Right cardiac atrium (tissue), 5 donors: Measurements from ENCODE around the gene MAK. TPM values are rescaled to one million over a fixed set of nuclear protein-coding genes. Genes with fewer than 3 reads are reported as not detected.

Experiments used
- ATAC-seq, 2 donors: fragments of 200-7000 bp; cut with Tn5 transposase; one replicate each; pipeline versions ENCODE4 v1.8.0 to v1.9.1; 2020; ENCODE audit warnings: moderate library complexity in 2 of 2, mild to moderate bottlenecking in 1 of 2
- DNase-seq, 3 donors: peaks; one replicate each; pipeline ENCODE4 v3.0.0-alpha.2; 2020
- H3K27ac ChIP-seq: one replicate; pipeline ENCODE4 v1.5.1; 2013; ENCODE audit warnings: mild to moderate bottlenecking, low read length, control low read depth, moderate library complexity
- H3K27me3 ChIP-seq: one replicate; pipeline ENCODE4 v1.6.1; 2013; ENCODE audit not compliant: control insufficient read depth, insufficient read depth
- H3K4me1 ChIP-seq: one replicate; pipeline ENCODE4 v1.6.1; 2013; ENCODE audit warnings: low read length; ENCODE audit not compliant: control insufficient read depth, insufficient read depth
- H3K4me3 ChIP-seq: one replicate; pipeline ENCODE4 v1.5.1; 2013; ENCODE audit warnings: low read length, control low read depth
- H3K9me3 ChIP-seq: one replicate; pipeline ENCODE4 v1.6.1; 2013; ENCODE audit warnings: low read length; ENCODE audit not compliant: control insufficient read depth
- WGBS: extraction: QIAGEN DNeasy Blood & Tissue Kit; methylation state at CpG from one replicate; pipeline ENCODE4 v1.1.7; 2013; 5-methylcytosine and 5-hydroxymethylcytosine counted together
- intact Hi-C, 4 donors: fragments of 100-400 bp; cut with DNase I; formaldehyde crosslinking; loops; one replicate each; pipeline versions ENCODE4 v1.11.0 to v1.14.0; 2022 to 2023
- polyA plus RNA-seq: library from polyadenylated mRNA; stranded (reverse); fragments of 200-250 nt; gene quantifications from one replicate; pipeline ENCODE4 v1.2.3, GENCODE V29; 2013
- total RNA-seq, 4 donors: library from RNA; stranded (reverse); fragmentation: NEBNext Ultra II Directional; extraction: Animal tissue kit (Norgen Biotek cat#: 25700); gene quantifications; one replicate each; pipeline ENCODE4 v1.2.1, GENCODE V29; 2021
- donor health status: healthy with polysubstance abuse.
- donor health status: DM: no; HTN: yes; CAD: no.
- donor health status: DM: no; HTN: no; CAD: no.
- donor health status: DM: no; HTN: yes; CAD: no; lungs with severe emphysema.
- donor health status: DM: yes; HTN: yes; CAD: no.

MAK gene
- total and polyA plus RNA-seq, 5 donors = 0.11 to 0.29 (median 0.19) TPM; not detected in 1

GRCh38 chr6:10852361-10852960, 14.1 kb upstream of the MAK start:
- 62% methylated on average over 11 of the region's 11 CpGs for WGBS
- Histone ChIP-seq H3K27me3 (no peaks in the 10 kb centered on the region), H3K27ac (no peak overlapping the region), H3K4me1 (no peaks in the 10 kb centered on the region), H3K4me3 (no peak overlapping the region), H3K9me3 (no peaks in the 10 kb centered on the region)
- ATAC-seq (no peak), DNase-seq (no peak)
- intact Hi-C loops = no loop called here

- WGBS = 72% methylated on average over 7 of the region's 7 CpGs
- Histone ChIP-seq H3K4me1 (no peaks in the 10 kb centered on the region), H3K27me3 (no peaks in the 10 kb centered on the region), H3K9me3 (no peaks in the 10 kb centered on the region), H3K4me3 (no peak overlapping the region), H3K27ac (no peak overlapping the region)
- DNase-seq = no peak
- intact Hi-C loops = no loop called here
- no peak for ATAC-seq
These were observed 12.4 kb upstream of the MAK start for GRCh38 chr6:10850728-10851127.

DNA sequence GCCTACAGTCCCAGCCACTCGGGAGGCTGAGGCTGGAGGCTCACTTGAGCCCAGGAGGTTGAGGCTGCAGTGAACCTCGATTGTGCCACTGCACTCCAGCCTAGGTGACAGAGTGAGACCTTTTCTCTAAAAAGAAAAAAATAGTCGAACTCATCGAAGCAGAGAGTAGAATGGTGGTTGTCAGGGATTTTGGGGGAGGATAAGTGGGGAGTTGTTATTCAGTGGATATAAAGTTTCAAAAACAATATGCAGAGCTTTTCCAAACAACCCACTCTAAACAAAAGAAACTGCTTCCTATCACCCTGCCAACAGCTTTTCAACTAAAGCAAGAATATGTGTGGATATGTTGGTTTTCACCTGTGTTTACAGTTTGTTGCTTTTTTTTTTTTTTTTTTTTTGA, 11.6 kb upstream of the MAK start:
- intact Hi-C loops = no loop called here
- Histone ChIP-seq H3K27me3 (no peaks in the 10 kb centered on the region), H3K27ac (no peak overlapping the region), H3K4me1 (no peaks in the 10 kb centered on the region), H3K4me3 (no peak overlapping the region), H3K9me3 (no peaks in the 10 kb centered on the region)
- ATAC-seq (no peak), DNase-seq (no peak)
- WGBS = 87% methylated on average over 4 of the region's 4 CpGs

GRCh38 chr6:10847684-10848083, 9.3 kb upstream of the MAK start:
- no peak for ATAC-seq
- intact Hi-C loops = no loop called here

DNA sequence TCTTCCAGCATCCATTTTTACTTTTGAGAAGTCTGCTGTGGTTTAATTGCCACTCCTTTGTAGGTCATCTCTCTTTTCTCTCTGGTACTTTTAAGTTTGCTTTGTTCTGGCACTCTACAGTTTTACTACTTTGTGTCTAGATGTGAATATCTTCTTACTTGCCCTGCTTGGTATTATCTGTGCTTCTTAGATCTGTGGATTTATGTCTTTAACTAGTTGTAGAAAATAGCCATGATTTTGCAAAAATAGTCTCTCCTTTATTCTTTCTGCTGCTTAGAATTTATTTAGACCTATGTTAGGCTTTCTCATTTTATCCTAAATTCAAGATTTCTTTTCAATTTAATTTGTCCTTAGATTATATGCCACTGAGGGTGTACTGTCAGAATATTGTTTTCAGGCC, 5.2 kb upstream of the MAK start:
- no peaks in the 10 kb centered on the region for H3K9me3 ChIP-seq
- no peaks in the 10 kb centered on the region for H3K27me3 ChIP-seq
- no peak overlapping the region for H3K4me3 ChIP-seq
- DNase-seq (no peak), ATAC-seq (no peak)
- H3K27ac ChIP-seq = no peak overlapping the region
- H3K4me1 ChIP-seq = no peaks in the 10 kb centered on the region
- intact Hi-C loops = no loop called here

More at GRCh38 chr6:10847684-10848083, 9.3 kb upstream of the MAK start:
- WGBS = 72% methylated on average over 3 of the region's 3 CpGs
- no peak for DNase-seq
- Histone ChIP-seq H3K4me3 (no peak overlapping the region), H3K27me3 (no peaks in the 10 kb centered on the region), H3K27ac (no peak overlapping the region), H3K9me3 (no peaks in the 10 kb centered on the region), H3K4me1 (no peaks in the 10 kb centered on the region)

- DNase-seq (no peak), ATAC-seq (peak; percentile 15 to 34)
- Histone ChIP-seq H3K27ac (no peak overlapping the region), H3K4me1 (no peaks in the 10 kb centered on the region), H3K27me3 (no peaks in the 10 kb centered on the region), H3K9me3 (no peaks in the 10 kb centered on the region), H3K4me3 (peak overlapping the region; percentile 50)
- WGBS = 59% methylated on average over 8 of the region's 8 CpGs
- intact Hi-C loops = no loop called here
These were observed 525 bp upstream of the MAK start for GRCh38 chr6:10838794-10839333.

DNA sequence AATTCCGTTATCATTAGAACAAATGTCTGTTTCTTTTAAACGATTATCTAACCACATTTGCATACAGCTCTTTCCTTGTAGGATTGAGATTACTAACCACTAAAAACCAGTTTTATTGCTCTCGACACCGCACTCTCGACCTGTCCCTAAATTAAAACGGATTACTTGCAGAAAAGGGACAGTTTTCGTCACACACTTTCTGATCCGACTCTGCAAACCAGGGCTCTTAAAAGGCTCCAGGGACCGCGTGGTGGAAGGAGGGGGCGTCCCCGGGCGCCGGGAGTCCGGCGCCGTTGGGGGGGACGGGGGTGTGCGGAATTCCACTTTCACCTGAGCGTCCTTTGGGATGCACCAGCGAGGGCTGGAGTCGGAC, 731 bp downstream of the MAK start:
- peak in 1 of 2 donors; percentile 29 for ATAC-seq
- Histone ChIP-seq H3K4me1 (no peaks in the 10 kb centered on the region), H3K9me3 (no peaks in the 10 kb centered on the region), H3K27me3 (no peaks in the 10 kb centered on the region), H3K4me3 (peak overlapping the region; percentile 50), H3K27ac (no peak overlapping the region)
- WGBS = under 1% methylated on average over 22 of the region's 22 CpGs
- peak in 1 of 3 donors; percentile 49 for DNase-seq
- intact Hi-C loops = no loop called here

- DNase-seq (peak; percentile 50 to 75 (median 64)), ATAC-seq (peak; percentile 38 to 44)
- Histone ChIP-seq H3K27ac (no peak overlapping the region), H3K4me1 (no peaks in the 10 kb centered on the region), H3K9me3 (no peaks in the 10 kb centered on the region), H3K4me3 (peak overlapping the region; percentile 50), H3K27me3 (no peaks in the 10 kb centered on the region)
- intact Hi-C loops = no loop called here
- under 1% methylated on average over 20 of the region's 20 CpGs for WGBS
These were observed 1.2 kb downstream of the MAK start for GRCh38 chr6:10837009-10837621.

DNA sequence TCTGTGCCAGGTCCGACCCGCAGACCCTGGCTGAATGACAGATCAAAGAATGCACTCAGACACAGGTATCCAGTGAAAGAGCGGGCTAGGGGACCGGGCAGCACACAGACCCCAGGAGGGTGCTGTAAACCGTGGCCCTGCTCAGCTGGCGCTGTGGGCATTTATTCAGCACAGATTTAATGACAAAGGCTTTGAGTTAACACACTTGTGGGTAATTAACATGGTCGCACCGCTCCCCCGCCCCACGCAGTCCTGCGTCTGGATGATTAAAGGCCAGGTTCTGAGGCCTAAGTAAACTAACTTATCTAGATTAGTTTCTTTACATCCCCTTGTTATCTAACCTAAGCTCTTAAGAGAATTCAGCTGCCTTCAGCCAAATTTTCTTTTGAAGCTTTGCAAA, 3.5 kb downstream of the MAK start:
- Histone ChIP-seq H3K9me3 (no peaks in the 10 kb centered on the region), H3K27ac (no peak overlapping the region), H3K4me1 (no peaks in the 10 kb centered on the region), H3K27me3 (no peaks in the 10 kb centered on the region), H3K4me3 (no peak overlapping the region)
- intact Hi-C loops = no loop called here
- ATAC-seq = no peak
- WGBS = 96% methylated on average over 11 of the region's 11 CpGs
- no peak for DNase-seq

DNA sequence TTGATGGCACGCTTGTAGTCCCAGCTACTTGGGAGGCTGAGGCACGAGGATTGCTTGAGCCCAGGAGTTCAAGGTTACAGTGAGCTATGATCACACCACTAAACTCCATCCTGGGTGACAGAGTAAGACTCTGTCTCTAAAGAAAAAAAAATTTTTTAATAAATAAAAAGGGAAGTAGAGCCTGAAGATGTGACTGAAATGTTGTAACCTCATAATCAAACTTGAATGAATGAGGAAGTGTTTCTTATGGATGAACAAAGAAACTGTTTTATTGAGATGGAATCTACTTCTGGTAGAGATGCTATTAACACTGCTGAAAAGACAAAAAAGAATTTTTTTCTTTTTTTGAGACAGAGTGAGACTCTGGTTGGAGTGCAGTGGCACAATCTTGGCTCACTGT, 6.7 kb downstream of the MAK start:
- DNase-seq = no peak
- ATAC-seq = no peak
- H3K27me3 ChIP-seq = no peaks in the 10 kb centered on the region
- no peaks in the 10 kb centered on the region for H3K9me3 ChIP-seq
- no peak overlapping the region for H3K4me3 ChIP-seq
- WGBS = 95% methylated on average over 2 of the region's 2 CpGs
- no peak overlapping the region for H3K27ac ChIP-seq
- no peaks in the 10 kb centered on the region for H3K4me1 ChIP-seq
- intact Hi-C loops = no loop called here

- H3K27me3 ChIP-seq = no peaks in the 10 kb centered on the region
- H3K27ac ChIP-seq = no peak overlapping the region
- H3K4me3 ChIP-seq = no peak overlapping the region
- intact Hi-C loops = no loop called here
- no peak for ATAC-seq
- DNase-seq = no peak
- no peaks in the 10 kb centered on the region for H3K4me1 ChIP-seq
- WGBS = 90% methylated on average over 6 of the region's 6 CpGs
- no peaks in the 10 kb centered on the region for H3K9me3 ChIP-seq
These were observed 13.5 kb downstream of the MAK start for GRCh38 chr6:10824819-10825218.
